NCI-H1092 (cell line): ENCODE results near the gene MINDY1.

Experiments
- DNase-seq: peaks from one replicate; lab custom pipeline; 2025; lab: John Stamatoyannopoulos, UW

Gene MINDY1, protein sequence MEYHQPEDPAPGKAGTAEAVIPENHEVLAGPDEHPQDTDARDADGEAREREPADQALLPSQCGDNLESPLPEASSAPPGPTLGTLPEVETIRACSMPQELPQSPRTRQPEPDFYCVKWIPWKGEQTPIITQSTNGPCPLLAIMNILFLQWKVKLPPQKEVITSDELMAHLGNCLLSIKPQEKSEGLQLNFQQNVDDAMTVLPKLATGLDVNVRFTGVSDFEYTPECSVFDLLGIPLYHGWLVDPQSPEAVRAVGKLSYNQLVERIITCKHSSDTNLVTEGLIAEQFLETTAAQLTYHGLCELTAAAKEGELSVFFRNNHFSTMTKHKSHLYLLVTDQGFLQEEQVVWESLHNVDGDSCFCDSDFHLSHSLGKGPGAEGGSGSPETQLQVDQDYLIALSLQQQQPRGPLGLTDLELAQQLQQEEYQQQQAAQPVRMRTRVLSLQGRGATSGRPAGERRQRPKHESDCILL

DNA sequence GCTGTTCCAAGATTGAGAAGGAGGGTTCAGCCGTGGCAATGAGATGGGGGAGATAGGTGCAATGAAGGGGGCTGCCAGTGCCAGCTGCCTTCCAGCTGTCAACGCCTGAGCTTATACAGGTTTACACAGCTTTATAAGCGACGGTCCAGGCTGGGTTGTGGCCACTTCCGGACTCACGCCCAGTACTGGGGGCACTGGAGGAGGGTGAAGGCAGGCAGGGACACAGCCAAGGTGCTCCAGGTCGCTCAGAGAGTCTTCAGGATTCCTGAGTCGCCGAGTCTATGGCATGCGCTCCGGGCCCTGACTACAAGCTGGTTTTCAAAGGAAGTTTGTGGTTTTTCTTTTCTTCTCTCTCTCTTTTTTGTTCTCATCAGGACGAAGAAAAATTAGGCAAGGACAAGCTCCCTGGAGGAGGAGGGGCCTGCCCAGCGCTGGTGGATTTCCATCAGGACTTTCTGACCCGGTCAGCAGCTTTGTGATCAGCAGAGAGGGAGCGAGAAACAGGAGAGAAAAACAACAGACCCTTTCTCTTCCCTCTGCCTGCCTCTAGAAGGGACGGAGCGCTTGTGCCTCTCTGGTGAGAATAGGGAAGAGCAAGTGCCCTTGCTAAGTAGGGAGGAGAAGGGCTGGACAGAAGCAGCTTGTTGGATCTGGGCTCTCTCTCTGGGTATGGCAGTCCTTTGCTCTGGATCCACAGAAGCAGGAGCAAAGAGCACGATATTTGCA, at the start of gene MINDY1:
Gene MINDY1, minus strand, starts transcription at position 576 of the 726 bp plus-strand sequence. CDS start 4,285 bp downstream, outside the sequence.
- peak; percentile 80 for DNase-seq

DNA sequence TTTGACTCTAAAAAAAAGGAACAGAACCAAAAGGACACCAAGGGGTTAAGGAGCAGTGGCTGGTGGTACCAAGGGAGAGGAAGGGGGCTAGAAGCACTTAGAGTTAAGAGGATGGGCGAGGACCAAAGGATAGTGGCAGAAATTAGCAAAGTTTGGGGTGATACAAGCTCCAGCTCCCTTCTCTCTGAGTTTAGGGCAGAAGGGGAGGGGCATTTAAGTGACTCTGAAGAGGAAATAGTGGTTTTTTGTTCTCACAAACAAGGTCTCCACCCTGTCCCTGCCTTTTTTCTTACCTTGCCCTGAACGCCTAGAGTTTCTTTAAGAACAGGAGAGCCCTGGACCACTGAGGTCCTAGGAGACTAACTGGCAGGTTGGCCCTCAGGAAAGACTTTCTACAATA, 49.4 kb upstream of the MINDY1 start:
- no peak for DNase-seq

DNA sequence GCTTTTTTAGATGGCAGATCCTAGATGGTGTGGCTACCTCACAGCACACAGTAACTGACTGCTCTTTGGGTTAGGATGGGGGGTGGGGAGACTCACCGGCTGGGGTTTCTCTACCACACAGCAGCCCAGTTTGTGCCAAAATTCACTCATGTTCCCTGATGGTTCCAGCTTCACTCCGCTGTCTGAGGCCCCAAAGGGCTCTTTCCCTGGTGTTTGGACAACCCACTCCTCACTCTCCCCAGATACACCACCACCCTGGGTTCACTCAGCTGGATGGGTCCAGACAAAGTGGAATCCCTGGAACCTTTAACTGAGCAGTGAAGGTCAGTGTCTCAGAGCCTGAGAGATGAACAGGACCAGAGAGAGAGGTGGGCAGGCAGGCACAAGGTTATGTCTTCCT, 48.9 kb upstream of the MINDY1 start:
- DNase-seq: no peak

DNA sequence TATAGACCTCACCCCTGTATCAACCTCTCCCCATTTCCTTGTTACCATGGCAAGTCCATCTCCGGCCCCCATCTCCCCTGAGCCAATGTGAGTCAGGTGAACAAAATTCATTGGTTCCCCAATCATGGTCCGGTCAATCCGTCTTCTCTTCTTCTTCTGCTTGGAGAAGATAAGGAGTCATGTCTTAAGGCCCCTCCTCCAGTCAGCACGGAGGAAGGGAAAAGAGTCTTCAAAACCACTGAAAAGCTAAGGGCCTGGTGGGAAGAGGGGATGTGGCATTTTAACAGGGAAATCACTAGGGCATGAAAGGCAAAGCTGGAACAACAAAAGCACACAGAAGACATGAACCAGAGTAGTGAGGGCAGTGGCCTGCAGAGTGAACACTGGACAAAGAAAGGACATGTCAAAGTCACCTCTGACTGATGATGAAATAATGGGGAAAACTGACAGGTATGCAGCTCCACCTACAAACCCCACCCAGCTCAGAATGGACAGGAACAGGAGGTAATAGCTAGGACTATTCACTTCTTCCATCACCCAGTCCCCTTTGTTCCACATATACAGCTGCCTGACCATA, 48.4 kb upstream of the MINDY1 start:
- no peak for DNase-seq

DNA sequence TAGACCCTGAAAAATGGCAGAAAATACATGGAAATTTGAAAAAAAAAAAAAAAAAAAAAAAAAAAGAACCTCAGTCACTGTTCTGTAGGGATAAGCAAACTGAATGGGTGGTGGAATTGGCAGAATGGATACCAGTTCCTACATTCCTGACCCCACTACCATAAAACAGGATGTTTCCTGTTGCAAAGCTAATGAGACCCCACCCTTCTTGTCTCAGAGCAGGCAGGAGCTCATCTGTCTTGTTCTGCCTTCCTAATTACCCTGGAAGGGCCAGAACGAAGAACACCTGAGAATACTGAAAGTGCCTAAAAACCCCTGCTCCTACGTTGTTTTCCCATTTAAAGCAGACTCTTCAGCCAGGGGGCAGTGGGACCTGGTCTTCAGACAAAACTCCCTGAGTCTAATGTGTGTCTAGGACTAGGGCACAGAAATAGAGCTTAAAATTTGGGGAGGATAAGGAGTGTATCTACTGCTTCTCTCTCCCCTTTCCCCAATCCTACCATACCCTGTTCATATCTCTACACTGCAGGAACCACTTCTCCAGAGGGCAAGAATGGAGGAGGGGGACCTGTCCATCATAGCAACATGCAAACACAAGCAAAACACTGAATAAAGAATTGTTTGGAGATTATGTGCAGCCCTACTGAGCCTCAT, 44.8 kb upstream of the MINDY1 start:
- no peak for DNase-seq

DNA sequence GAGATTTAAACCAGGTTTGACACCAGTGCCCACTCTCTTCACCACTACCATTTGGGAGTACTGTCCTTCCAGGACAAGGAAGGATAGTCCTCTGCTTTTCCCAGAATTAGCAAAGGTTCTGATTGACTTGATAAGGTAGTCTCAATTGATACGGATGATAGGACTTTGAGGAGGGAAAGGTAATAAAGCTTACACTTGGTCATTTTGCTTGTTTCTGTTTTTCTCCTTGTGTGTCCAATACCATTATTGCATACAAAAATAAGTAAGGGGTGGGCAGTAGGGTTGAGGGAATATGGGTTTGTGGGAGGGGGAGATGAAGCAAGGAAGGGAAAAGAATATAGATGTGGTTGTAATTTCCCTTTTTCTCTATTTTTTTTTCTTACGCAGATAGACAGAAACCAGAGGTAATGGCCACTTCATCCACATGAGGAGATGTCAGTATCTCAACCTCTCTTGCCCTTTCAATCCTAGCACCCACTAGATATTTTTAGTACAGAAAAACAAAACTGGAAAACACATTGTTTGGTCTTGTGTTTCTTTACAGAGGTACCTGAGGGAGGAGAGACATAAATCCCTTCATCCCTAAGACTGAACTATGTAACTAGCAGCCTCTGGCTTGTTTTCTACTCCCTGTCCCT, 43.5 kb upstream of the MINDY1 start:
- no peak for DNase-seq

DNA sequence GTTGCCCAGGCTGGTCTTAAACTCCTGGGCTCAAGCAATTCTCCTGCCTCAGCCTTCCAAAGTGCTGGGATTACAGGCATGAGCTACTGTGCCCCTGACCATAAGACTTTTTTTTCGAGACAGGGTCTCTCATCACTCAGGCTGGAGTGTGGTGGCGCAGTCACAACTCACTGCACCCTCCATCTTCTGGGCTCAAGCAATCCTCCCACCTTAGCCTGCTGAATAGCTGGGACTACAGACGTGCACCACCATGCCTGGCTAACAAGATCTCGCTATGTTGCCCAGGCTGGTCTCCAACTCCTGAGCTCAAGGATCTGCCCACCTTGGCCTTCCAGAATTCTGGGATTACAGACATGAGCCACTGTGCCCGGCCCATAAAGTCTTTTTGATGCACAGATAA, 42.8 kb upstream of the MINDY1 start:
- DNase-seq: no peak

DNA sequence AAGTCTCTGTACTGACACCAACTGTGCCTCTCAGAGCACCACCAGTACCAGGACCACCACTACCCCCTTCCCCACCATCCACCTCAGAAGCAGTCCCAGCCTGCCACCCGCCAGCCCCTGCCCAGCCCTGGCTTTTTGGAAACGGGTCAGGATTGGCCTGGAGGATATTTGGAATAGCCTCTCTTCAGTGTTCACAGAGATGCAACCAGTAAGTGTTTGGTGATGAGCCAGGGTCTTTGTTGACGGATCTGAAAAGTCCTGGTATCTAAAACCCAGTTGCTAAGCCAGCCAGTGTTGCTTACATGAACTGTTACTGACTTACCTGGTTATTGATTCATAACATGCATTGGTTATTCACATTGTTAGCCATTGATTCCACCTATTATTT, 41.9 kb upstream of the MINDY1 start:
- DNase-seq: no peak

DNA sequence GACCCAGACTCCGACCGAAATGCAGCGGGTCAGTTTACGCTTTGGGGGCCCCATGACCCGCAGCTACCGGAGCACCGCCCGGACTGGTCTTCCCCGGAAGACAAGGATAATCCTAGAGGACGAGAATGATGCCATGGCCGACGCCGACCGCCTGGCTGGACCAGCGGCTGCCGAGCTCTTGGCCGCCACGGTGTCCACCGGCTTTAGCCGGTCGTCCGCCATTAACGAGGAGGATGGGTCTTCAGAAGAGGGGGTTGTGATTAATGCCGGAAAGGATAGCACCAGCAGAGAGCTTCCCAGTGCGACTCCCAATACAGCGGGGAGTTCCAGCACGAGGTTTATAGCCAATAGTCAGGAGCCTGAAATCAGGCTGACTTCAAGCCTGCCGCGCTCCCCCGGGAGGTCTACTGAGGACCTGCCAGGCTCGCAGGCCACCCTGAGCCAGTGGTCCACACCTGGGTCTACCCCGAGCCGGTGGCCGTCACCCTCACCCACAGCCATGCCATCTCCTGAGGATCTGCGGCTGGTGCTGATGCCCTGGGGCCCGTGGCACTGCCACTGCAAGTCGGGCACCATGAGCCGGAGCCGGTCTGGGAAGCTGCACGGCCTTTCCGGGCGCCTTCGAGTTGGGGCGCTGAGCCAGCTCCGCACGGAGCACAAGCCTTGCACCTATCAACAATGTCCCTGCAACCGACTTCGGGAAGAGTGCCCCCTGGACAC, 41.4 kb upstream of the MINDY1 start:
- peak; percentile 70 for DNase-seq

DNA sequence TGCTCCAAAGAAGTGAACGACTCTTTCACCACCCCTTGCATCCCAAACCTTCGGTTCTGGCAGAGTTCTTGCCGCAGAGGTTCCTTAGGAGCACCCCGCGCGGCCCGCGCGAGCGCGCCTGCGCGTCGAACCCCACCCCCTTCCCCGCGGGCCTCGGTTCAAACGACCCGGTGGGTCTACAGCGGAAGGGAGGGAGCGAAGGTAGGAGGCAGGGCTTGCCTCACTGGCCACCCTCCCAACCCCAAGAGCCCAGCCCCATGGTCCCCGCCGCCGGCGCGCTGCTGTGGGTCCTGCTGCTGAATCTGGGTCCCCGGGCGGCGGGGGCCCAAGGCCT, 40.9 kb upstream of the MINDY1 start, which contains the start of gene C1orf56:
Gene C1orf56, plus strand, starts transcription at position 161 of the 334 bp plus-strand sequence. Its CDS starts 97 bp downstream, at position 258.
- DNase-seq: peak; percentile 70

DNA sequence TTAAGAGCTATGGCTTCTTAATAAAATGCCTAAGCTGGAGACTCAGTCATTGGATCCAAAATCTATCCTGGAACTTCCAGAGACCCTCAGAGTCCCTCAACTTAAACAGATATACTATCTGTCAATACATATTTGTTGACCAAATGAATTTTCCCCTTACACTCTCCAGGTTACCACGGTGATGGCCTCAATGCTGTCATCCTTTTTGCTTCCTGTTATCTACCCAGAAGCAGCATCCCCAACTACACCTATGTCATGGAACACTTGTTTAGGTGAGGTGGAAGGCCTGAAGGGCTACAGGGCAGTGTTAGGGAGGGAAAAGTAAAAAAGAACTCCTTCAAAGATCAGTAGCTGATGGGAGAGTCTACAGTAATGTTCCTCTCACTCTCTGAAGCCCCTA, 36.5 kb upstream of the MINDY1 start:
- no peak for DNase-seq

DNA sequence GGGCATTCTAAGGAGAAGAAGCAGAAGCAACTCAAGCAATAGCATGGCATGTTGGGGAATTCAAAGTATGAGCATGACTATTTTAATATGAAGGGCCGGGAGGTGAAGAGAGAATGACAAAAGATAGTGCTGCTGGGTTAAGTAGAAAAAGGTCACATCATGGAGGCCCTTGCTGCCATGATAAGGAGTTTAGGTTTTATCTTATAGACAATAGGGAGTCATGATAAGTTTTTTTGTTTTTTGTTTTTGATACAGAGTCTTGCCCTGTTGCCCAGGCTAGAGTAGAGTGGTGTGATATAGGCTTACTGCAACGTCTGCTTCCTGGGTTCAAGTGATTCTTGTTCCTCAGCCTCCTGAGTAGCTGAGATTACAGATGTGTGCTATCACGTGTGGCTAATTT, 32.8 kb upstream of the MINDY1 start:
- DNase-seq: no peak

DNA sequence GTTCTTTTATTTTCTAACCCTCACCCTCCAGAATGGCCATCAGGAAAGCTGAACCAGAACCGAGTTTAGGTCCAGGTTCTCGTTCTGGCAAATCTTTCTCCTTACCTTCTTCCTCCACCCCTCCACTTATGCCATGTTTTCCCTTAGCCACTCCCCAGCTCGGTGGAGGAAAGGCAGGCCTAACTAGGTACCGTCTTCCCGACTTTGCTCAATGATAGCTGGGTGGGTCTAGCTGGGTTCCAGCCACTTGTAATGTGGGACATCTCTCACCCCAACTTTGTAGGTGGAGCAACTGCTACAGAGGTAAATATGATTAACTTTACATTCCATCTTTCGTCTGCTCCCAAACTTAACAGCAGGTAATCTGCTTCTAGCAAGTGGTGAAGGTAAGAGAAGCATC, 30.3 kb upstream of the MINDY1 start:
- no peak for DNase-seq

DNA sequence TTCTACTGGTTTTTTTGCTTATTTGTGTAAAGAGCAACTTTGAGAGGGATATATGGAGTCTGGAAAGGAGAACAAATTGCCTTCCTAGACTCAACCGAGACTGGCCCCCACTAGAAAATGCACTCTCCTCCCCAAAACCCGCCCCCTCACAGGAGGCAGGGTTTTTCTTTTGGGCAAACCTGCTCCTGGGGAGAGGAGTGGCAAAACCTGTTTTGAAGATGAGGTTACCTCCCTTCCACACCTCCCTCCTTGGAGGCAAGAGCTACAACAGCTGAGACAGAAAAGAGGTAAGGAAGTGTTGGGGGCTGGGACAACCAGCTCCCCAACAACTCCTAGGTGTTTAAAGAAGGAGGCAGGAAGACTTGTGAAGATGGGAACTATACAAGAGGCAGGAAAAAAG, 29.7 kb upstream of the MINDY1 start, which contains the start of gene BNIPL:
Gene BNIPL, plus strand, starts transcription at position 231 of the 400 bp plus-strand sequence. Its CDS starts 140 bp downstream, at position 371.
- no peak for DNase-seq

DNA sequence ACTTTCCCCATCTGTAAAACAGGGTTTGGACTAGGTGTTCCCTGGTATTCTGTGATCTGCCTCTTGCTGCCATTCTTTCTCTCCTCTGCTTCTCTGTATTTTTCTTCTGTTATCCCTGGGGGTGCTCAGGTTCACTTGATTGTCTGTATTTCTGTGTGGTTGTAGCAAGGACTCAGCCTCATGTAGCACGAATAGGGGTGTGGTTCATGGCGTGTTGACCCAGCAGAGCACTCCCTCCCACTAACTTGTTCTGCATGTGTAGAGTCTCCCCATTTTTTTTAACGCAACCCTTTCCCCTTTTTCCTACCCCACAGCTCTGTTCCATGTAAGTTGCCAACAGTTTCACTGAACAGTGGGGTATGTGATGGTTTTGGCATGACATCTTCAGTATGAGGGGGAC, 28.5 kb upstream of the MINDY1 start:
- no peak for DNase-seq

DNA sequence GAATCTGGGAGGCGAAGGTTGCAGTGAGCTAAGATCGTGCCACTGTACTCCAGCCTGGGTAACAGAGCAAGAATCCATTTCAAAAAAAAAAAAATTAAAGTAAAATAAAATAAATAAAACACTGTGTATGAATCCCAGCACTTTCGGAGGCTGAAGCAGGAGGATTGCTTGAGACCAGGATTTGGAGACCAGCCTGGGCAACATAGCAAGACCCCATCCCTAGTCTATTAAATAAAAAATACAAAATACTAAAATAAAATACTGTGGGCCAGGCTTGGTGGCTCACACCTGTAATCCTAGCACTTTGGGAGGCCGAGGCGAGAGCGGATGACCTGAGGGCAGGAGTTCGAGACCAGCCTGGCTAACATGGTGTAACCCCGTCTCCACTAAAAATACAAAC, 25.5 kb upstream of the MINDY1 start:
- no peak for DNase-seq

DNA sequence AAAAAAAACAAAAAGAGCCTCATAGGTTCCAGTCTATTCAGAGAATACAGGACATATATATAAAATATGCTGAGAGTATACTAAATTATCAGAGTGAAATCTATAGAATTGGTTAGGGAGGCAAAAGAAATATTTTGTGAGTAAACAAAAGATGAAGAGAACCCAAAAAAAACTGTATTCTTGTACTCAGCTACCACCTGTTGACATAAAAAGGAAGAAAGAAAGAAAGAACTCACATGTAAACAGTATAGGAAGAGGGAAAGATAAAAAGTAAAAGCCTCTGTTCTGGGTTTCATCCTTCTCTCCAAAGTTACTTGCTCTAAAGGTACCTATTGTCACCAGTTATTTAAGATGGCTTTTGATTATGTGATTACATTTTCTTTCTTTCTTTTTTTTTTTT, 19.8 kb upstream of the MINDY1 start:
- DNase-seq: no peak

DNA sequence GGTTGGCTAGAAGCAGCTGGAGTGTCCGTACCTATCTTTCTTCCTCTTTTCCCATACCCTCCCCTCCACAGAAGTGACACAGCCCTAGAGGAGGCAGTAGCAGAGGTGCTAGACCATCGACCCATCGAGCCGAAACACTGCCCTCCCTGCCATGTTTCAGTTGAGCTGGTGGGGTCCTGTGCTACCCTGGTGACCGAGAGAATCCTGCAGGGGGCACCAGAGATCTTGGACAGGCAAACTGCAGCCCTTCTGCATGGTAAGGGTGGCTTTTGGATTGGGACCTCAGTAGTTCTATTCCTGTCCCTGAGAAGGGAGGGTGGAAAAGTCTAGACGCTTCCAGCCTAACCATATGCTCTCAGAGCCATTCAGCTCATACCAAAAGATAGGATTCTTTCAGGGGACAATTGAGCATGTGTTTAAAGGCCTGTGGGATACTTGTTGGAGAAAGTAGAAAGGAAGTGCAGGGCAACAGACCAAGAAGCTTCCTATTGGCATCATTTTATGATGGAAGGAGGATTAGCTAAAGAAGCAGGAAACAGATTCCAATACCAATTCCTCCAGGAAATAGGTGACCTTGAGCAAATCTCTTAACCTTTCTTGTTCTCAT, 17.9 kb upstream of the MINDY1 start:
- peak; percentile 52 for DNase-seq

DNA sequence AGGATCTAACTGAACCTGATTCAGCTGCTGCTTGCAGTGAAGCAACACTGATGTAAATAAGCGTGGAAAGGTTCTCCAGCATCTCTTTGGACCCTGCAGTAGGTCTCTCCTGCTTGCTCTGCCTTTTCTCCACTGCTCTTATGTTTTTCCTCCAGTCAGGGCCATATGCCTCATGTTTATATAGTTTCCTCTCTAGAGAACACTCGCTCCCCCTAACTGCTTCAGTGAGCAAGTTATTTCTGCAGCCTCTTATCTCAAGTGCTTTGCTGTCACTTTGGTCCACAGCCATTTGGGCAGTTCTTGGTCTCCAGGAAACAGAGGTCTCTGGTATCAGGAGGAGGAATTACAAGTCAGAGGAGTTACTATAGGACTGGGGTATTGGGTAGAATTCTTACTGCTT, 6.8 kb upstream of the MINDY1 start:
- DNase-seq: no peak

DNA sequence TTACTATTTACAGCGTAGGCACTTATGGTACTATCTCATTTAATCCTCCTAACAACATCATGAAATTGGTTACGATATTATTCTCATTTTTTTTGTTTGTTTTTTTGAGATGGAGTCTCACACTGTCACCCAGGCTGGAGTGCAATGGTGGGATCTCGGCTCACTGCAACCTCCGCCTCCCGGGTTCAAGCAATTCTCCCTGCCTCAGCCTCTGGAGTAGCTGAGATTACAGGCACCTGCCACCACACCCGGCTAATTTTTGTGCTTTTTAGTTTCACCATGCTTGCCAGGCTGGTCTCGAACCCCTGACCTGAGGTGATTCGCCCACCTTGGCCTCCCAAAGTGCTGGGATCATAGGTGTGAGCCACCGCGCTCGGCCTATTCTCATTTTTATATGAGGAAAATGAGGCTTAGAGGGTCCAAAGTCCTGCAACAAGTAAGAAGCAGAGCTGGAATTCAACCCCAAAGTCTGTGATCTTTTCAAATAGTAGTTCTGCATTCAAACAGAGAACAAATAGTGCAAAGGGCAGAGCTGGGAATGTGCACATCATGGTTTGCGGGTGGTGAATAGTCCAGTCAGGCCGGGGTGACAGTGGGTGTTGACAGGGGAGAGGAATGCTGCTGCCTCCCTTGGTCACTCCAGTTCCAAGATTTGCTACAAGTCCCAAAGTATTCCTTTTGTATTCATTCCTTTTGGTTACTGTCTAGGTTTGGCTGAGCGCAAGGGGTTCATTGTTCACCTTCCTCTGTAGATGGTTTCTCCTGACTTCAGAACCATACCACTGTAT, 6.2 kb upstream of the MINDY1 start:
- DNase-seq: no peak
